Neural cell (in vitro differentiated cells): ENCODE data around the gene PSMB7. TPM values are rescaled to one million over a fixed set of nuclear protein-coding genes. Genes with fewer than 3 reads are reported as not detected.

ENCODE experiments used
- H2AFZ ChIP-seq: fragments of 200-600, 300-800 bp; sonication (generic), shearing (Covaris generic); 2 replicates; pipeline ENCODE4 v1.6.0; 2014; ENCODE audit warnings: low read depth, mild to moderate bottlenecking, antibody characterized with exemption, low read length, moderate library complexity
- H3F3A ChIP-seq: fragments of 200-600 bp; shearing (Covaris generic); 2 replicates; pipeline ENCODE4 v1.6.1; 2016; ENCODE audit warnings: mild to moderate bottlenecking, moderate library complexity, mixed read lengths, antibody characterized with exemption, low read length; ENCODE audit not compliant: insufficient read depth, poor library complexity, severe bottlenecking
- H3K27ac ChIP-seq: fragments of 200-600, 300-800 bp; sonication (generic), shearing (Covaris generic); 2 replicates; pipeline ENCODE4 v1.5.1; 2014; ENCODE audit warnings: mild to moderate bottlenecking, low read length, moderate library complexity
- H3K27me3 ChIP-seq: fragments of 300-800, 200-600 bp; sonication (generic), shearing (Covaris generic); 2 replicates; pipeline ENCODE4 v1.6.0; 2014; ENCODE audit warnings: mild to moderate bottlenecking, low read depth, low read length, moderate library complexity; ENCODE audit not compliant: insufficient read depth
- H3K36me3 ChIP-seq: fragments of 300-800, 200-600 bp; sonication (generic), shearing (Covaris generic); 2 replicates; pipeline ENCODE4 v1.5.1; 2014; ENCODE audit warnings: mild to moderate bottlenecking, antibody characterized with exemption, low read length, moderate library complexity; ENCODE audit not compliant: insufficient read depth
- H3K4me2 ChIP-seq: fragments of 300-800, 200-600 bp; sonication (generic), shearing (Covaris generic); 2 replicates; pipeline ENCODE4 v1.6.0; 2014; ENCODE audit warnings: mild to moderate bottlenecking, low read length
- H3K4me3 ChIP-seq: fragments of 300-800, 200-600 bp; sonication (generic), shearing (Covaris generic); 2 replicates; pipeline ENCODE4 v1.5.1; 2014; ENCODE audit warnings: mild to moderate bottlenecking, low read length, moderate library complexity
- H3K79me2 ChIP-seq: fragments of 200-600 bp; shearing (Covaris generic); replicated peaks from 2 replicates; pipeline ENCODE4 v1.6.0; 2014; ENCODE audit warnings: mild to moderate bottlenecking, low read length, moderate library complexity; ENCODE audit not compliant: insufficient read depth
- H3K9ac ChIP-seq: fragments of 300-800, 200-600 bp; sonication (generic), shearing (Covaris generic); 2 replicates; pipeline ENCODE4 v1.6.1; 2016; ENCODE audit warnings: mild to moderate bottlenecking, low read length, mixed read lengths
- H3K9me2 ChIP-seq: fragments of 200-600 bp; shearing (Covaris generic); 2 replicates; pipeline ENCODE4 v1.6.1; 2016; ENCODE audit warnings: mild to moderate bottlenecking, low read length, mixed read lengths; ENCODE audit not compliant: insufficient read depth
- H3K9me3 ChIP-seq: fragments of 200-600, 300-800 bp; sonication (generic), shearing (Covaris generic); 2 replicates; pipeline ENCODE4 v1.6.1; 2016; ENCODE audit warnings: mild to moderate bottlenecking, mixed run types, low read length, moderate library complexity, mixed read lengths
- H4K20me1 ChIP-seq: fragments of 200-600 bp; shearing (Covaris generic); 2 replicates; pipeline ENCODE4 v1.6.1; 2016; ENCODE audit warnings: mild to moderate bottlenecking, mixed run types; ENCODE audit not compliant: insufficient read depth
- CTCF ChIP-seq: fragments of 450-650 bp; IDR thresholded peaks from 2 replicates; pipeline ENCODE4 v1.5.1; 2014; ENCODE audit warnings: antibody characterized with exemption, mild to moderate bottlenecking, moderate library complexity; ENCODE audit not compliant: poor library complexity, severe bottlenecking
- EP300 ChIP-seq: fragments of 450-650 bp; conservative IDR thresholded peaks from 2 replicates; pipeline ENCODE4 v1.6.1; 2014; ENCODE audit warnings: antibody characterized with exemption, mild to moderate bottlenecking, moderate library complexity; ENCODE audit not compliant: poor library complexity, severe bottlenecking
- EZH2 ChIP-seq: fragments of 200-600, 300-800 bp; shearing (Covaris generic), sonication (generic); IDR thresholded peaks from 2 replicates; pipeline ENCODE4 v1.6.1; 2014; ENCODE audit warnings: antibody characterized with exemption, low read length, borderline replicate concordance, mild to moderate bottlenecking; ENCODE audit not compliant: insufficient read depth, poor library complexity, severe bottlenecking
- MXI1 ChIP-seq: fragments of 450-650 bp; conservative IDR thresholded peaks from 2 replicates; pipeline ENCODE4 v1.6.1; 2014; ENCODE audit warnings: antibody characterized with exemption, mild to moderate bottlenecking; ENCODE audit not compliant: poor library complexity, severe bottlenecking
- POLR2AphosphoS5 ChIP-seq: IDR thresholded peaks from 2 replicates; pipeline ENCODE4 v1.6.1; 2012
- RAD21 ChIP-seq: fragments of 450-650 bp; conservative IDR thresholded peaks from 2 replicates; pipeline ENCODE4 v1.6.1; 2014; ENCODE audit warnings: antibody characterized with exemption, mild to moderate bottlenecking, moderate library complexity
- REST ChIP-seq: IDR thresholded peaks from 2 replicates; pipeline ENCODE4 v1.6.1; 2012; ENCODE audit warnings: borderline replicate concordance
- SMC3 ChIP-seq: fragments of 450-650 bp; conservative IDR thresholded peaks from 2 replicates; pipeline ENCODE4 v1.6.1; 2014; ENCODE audit warnings: antibody characterized with exemption, mild to moderate bottlenecking, moderate library complexity; ENCODE audit not compliant: poor library complexity
- TAF1 ChIP-seq: IDR thresholded peaks from 2 replicates; pipeline ENCODE4 v1.6.1; 2012; ENCODE audit warnings: low read depth
- polyA plus RNA-seq: library from polyadenylated mRNA; depleted of rRNA; stranded (reverse); fragments of >200 nt; gene quantifications from 2 replicates; pipeline ENCODE4 v1.2.3, GENCODE V29; 2014

Gene PSMB7
- polyA plus RNA-seq, 1 donor from 2014 or later, result 363 TPM

- no peak overlapping the region for H3K4me3 ChIP-seq
- TF ChIP-seq TAF1, result no peak
- no peak for TF ChIP-seq POLR2AphosphoS5
- TF ChIP-seq RAD21, result no peak
- no peak for TF ChIP-seq EP300
- no peak for TF ChIP-seq SMC3
- no peak for TF ChIP-seq EZH2
- TF ChIP-seq CTCF, result no peak
- no peak for TF ChIP-seq REST
- no peak for TF ChIP-seq MXI1
- no peaks in the 10 kb centered on the region for H3K9me2 ChIP-seq
- no peaks in the 10 kb centered on the region for H3F3A ChIP-seq
- H3K36me3 ChIP-seq, result no peaks in the 10 kb centered on the region
- peaks cover 3% of the 10 kb centered on the region for H3K9me3 ChIP-seq
- no peaks in the 10 kb centered on the region for H3K27me3 ChIP-seq
- no peak overlapping the region for H3K27ac ChIP-seq
- H3K9ac ChIP-seq, result no peak overlapping the region
- H2AFZ ChIP-seq, result no peak overlapping the region
- H3K4me2 ChIP-seq, result no peak overlapping the region
- no peaks in the 10 kb centered on the region for H4K20me1 ChIP-seq
- H3K79me2 ChIP-seq, result no peaks in the 10 kb centered on the region
These were observed 80.5 kb downstream of the PSMB7 start for GRCh38 chr9:124334568-124335319.

GRCh38 chr9:124333203-124333579 lies 82.1 kb downstream of the PSMB7 start:
- Histone ChIP-seq H3K27me3 (no peaks in the 10 kb centered on the region), H3K27ac (no peak overlapping the region), H3K9me3 (peaks cover 3% of the 10 kb centered on the region), H2AFZ (no peak overlapping the region), H3K9me2 (no peaks in the 10 kb centered on the region), H3K4me2 (no peak overlapping the region), H3F3A (no peaks in the 10 kb centered on the region), H4K20me1 (no peaks in the 10 kb centered on the region), H3K36me3 (no peaks in the 10 kb centered on the region), H3K79me2 (no peaks in the 10 kb centered on the region), H3K4me3 (no peak overlapping the region), H3K9ac (no peak overlapping the region)
- TF ChIP-seq RAD21, result no peak
- no peak for TF ChIP-seq SMC3
- TF ChIP-seq EP300, result no peak
- TF ChIP-seq POLR2AphosphoS5, result no peak
- no peak for TF ChIP-seq EZH2
- no peak for TF ChIP-seq MXI1
- TF ChIP-seq CTCF, result no peak
- TF ChIP-seq TAF1, result no peak
- TF ChIP-seq REST, result no peak
